Neural cell (in vitro differentiated cells): ENCODE data around the gene UMPS. TPM values are rescaled to one million over a fixed set of nuclear protein-coding genes. Genes with fewer than 3 reads are reported as not detected.

ENCODE experiments used
- H2AFZ ChIP-seq: fragments of 200-600, 300-800 bp; sonication (generic), shearing (Covaris generic); 2 replicates; pipeline ENCODE4 v1.6.0; 2014; ENCODE audit warnings: low read depth, mild to moderate bottlenecking, antibody characterized with exemption, low read length, moderate library complexity
- H3F3A ChIP-seq: fragments of 200-600 bp; shearing (Covaris generic); 2 replicates; pipeline ENCODE4 v1.6.1; 2016; ENCODE audit warnings: mild to moderate bottlenecking, moderate library complexity, mixed read lengths, antibody characterized with exemption, low read length; ENCODE audit not compliant: insufficient read depth, poor library complexity, severe bottlenecking
- H3K27ac ChIP-seq: fragments of 200-600, 300-800 bp; sonication (generic), shearing (Covaris generic); 2 replicates; pipeline ENCODE4 v1.5.1; 2014; ENCODE audit warnings: mild to moderate bottlenecking, low read length, moderate library complexity
- H3K27me3 ChIP-seq: fragments of 300-800, 200-600 bp; sonication (generic), shearing (Covaris generic); 2 replicates; pipeline ENCODE4 v1.6.0; 2014; ENCODE audit warnings: mild to moderate bottlenecking, low read depth, low read length, moderate library complexity; ENCODE audit not compliant: insufficient read depth
- H3K36me3 ChIP-seq: fragments of 300-800, 200-600 bp; sonication (generic), shearing (Covaris generic); 2 replicates; pipeline ENCODE4 v1.5.1; 2014; ENCODE audit warnings: mild to moderate bottlenecking, antibody characterized with exemption, low read length, moderate library complexity; ENCODE audit not compliant: insufficient read depth
- H3K4me2 ChIP-seq: fragments of 300-800, 200-600 bp; sonication (generic), shearing (Covaris generic); 2 replicates; pipeline ENCODE4 v1.6.0; 2014; ENCODE audit warnings: mild to moderate bottlenecking, low read length
- H3K4me3 ChIP-seq: fragments of 300-800, 200-600 bp; sonication (generic), shearing (Covaris generic); 2 replicates; pipeline ENCODE4 v1.5.1; 2014; ENCODE audit warnings: mild to moderate bottlenecking, low read length, moderate library complexity
- H3K79me2 ChIP-seq: fragments of 200-600 bp; shearing (Covaris generic); replicated peaks from 2 replicates; pipeline ENCODE4 v1.6.0; 2014; ENCODE audit warnings: mild to moderate bottlenecking, low read length, moderate library complexity; ENCODE audit not compliant: insufficient read depth
- H3K9ac ChIP-seq: fragments of 300-800, 200-600 bp; sonication (generic), shearing (Covaris generic); 2 replicates; pipeline ENCODE4 v1.6.1; 2016; ENCODE audit warnings: mild to moderate bottlenecking, low read length, mixed read lengths
- H3K9me2 ChIP-seq: fragments of 200-600 bp; shearing (Covaris generic); 2 replicates; pipeline ENCODE4 v1.6.1; 2016; ENCODE audit warnings: mild to moderate bottlenecking, low read length, mixed read lengths; ENCODE audit not compliant: insufficient read depth
- H3K9me3 ChIP-seq: fragments of 200-600, 300-800 bp; sonication (generic), shearing (Covaris generic); 2 replicates; pipeline ENCODE4 v1.6.1; 2016; ENCODE audit warnings: mild to moderate bottlenecking, mixed run types, low read length, moderate library complexity, mixed read lengths
- H4K20me1 ChIP-seq: fragments of 200-600 bp; shearing (Covaris generic); 2 replicates; pipeline ENCODE4 v1.6.1; 2016; ENCODE audit warnings: mild to moderate bottlenecking, mixed run types; ENCODE audit not compliant: insufficient read depth
- CTCF ChIP-seq: fragments of 450-650 bp; IDR thresholded peaks from 2 replicates; pipeline ENCODE4 v1.5.1; 2014; ENCODE audit warnings: antibody characterized with exemption, mild to moderate bottlenecking, moderate library complexity; ENCODE audit not compliant: poor library complexity, severe bottlenecking
- EP300 ChIP-seq: fragments of 450-650 bp; conservative IDR thresholded peaks from 2 replicates; pipeline ENCODE4 v1.6.1; 2014; ENCODE audit warnings: antibody characterized with exemption, mild to moderate bottlenecking, moderate library complexity; ENCODE audit not compliant: poor library complexity, severe bottlenecking
- EZH2 ChIP-seq: fragments of 200-600, 300-800 bp; shearing (Covaris generic), sonication (generic); IDR thresholded peaks from 2 replicates; pipeline ENCODE4 v1.6.1; 2014; ENCODE audit warnings: antibody characterized with exemption, low read length, borderline replicate concordance, mild to moderate bottlenecking; ENCODE audit not compliant: insufficient read depth, poor library complexity, severe bottlenecking
- MXI1 ChIP-seq: fragments of 450-650 bp; conservative IDR thresholded peaks from 2 replicates; pipeline ENCODE4 v1.6.1; 2014; ENCODE audit warnings: antibody characterized with exemption, mild to moderate bottlenecking; ENCODE audit not compliant: poor library complexity, severe bottlenecking
- POLR2AphosphoS5 ChIP-seq: IDR thresholded peaks from 2 replicates; pipeline ENCODE4 v1.6.1; 2012
- RAD21 ChIP-seq: fragments of 450-650 bp; conservative IDR thresholded peaks from 2 replicates; pipeline ENCODE4 v1.6.1; 2014; ENCODE audit warnings: antibody characterized with exemption, mild to moderate bottlenecking, moderate library complexity
- REST ChIP-seq: IDR thresholded peaks from 2 replicates; pipeline ENCODE4 v1.6.1; 2012; ENCODE audit warnings: borderline replicate concordance
- SMC3 ChIP-seq: fragments of 450-650 bp; conservative IDR thresholded peaks from 2 replicates; pipeline ENCODE4 v1.6.1; 2014; ENCODE audit warnings: antibody characterized with exemption, mild to moderate bottlenecking, moderate library complexity; ENCODE audit not compliant: poor library complexity
- TAF1 ChIP-seq: IDR thresholded peaks from 2 replicates; pipeline ENCODE4 v1.6.1; 2012; ENCODE audit warnings: low read depth
- polyA plus RNA-seq: library from polyadenylated mRNA; depleted of rRNA; stranded (reverse); fragments of >200 nt; gene quantifications from 2 replicates; pipeline ENCODE4 v1.2.3, GENCODE V29; 2014

The UMPS gene
- polyA plus RNA-seq, 1 donor from 2014 or later = 22.5 TPM

- H3F3A ChIP-seq = no peaks in the 10 kb centered on the region
- H3K36me3 ChIP-seq = no peaks in the 10 kb centered on the region
- H4K20me1 ChIP-seq = no peaks in the 10 kb centered on the region
- TF ChIP-seq REST (no peak), TAF1 (no peak), POLR2AphosphoS5 (no peak), MXI1 (no peak), CTCF (no peak), EP300 (no peak), SMC3 (no peak), EZH2 (no peak), RAD21 (no peak)
- no peak overlapping the region for H3K9ac ChIP-seq
- H3K79me2 ChIP-seq = no peaks in the 10 kb centered on the region
- H3K9me3 ChIP-seq = no peaks in the 10 kb centered on the region
- H3K4me2 ChIP-seq = no peak overlapping the region
- no peak overlapping the region for H3K4me3 ChIP-seq
- H3K27me3 ChIP-seq = no peaks in the 10 kb centered on the region
- no peak overlapping the region for H2AFZ ChIP-seq
- no peak overlapping the region for H3K27ac ChIP-seq
- no peaks in the 10 kb centered on the region for H3K9me2 ChIP-seq
Measured at GRCh38 chr3:124771083-124771445, 40.8 kb downstream of the UMPS start.

DNA sequence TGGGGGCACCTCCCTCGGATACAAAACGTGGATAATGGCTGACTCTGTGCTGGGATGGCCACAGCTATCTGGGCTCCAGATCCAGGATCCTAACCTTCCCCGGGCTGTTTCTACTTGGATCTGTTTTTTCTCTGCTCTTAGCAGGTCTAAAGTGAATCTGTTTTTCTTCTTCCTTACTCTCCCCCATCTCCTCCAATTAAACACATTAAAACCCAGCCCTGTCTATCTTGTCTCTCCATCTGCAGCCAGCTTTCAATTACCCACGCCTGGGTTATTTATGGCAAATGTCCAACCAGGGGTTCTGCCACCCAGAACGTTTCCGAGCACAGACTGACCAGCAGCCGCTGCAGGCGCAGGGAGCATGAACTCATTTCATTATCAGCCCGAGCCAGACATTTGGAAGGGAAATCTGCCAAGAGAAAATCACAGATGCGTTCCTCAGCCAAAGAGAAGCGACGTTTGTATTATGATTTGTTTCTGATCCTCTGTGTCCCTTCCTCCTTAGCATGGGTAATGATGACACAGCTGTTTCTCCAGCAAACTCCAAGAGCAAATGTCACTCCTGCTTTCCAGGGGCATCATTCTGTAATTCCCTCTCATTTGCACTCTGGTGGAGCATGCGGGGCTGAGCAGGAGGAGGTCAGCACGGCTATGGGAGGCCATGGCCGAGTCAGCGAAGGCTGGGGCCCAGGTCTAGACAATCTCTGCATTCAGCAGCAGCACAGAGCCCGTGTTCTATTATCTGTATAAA lies 42.0 kb downstream of the UMPS start:
- Histone ChIP-seq H3K9me3 (no peaks in the 10 kb centered on the region), H3K36me3 (no peaks in the 10 kb centered on the region), H3K27me3 (no peaks in the 10 kb centered on the region), H2AFZ (no peak overlapping the region), H3K27ac (no peak overlapping the region), H4K20me1 (no peaks in the 10 kb centered on the region), H3K9me2 (no peaks in the 10 kb centered on the region), H3K9ac (no peak overlapping the region), H3K4me3 (no peak overlapping the region), H3F3A (no peaks in the 10 kb centered on the region), H3K79me2 (no peaks in the 10 kb centered on the region), H3K4me2 (no peak overlapping the region)
- TF ChIP-seq EZH2 (no peak), CTCF (no peak), SMC3 (no peak), RAD21 (no peak), POLR2AphosphoS5 (no peak), TAF1 (no peak), REST (no peak), MXI1 (no peak), EP300 (no peak)
